NCI-H2029 (cell line): ENCODE results near the gene TSTD2.
A peak's percentile ranks its signal among the peaks of the same experiment; 100 is the strongest.
"Not testable (repeated sequence)": the region's sequence is repeated elsewhere in the genome, so short reads cannot be mapped to it uniquely, and the experiment has no call there.

Source experiments
- DNase-seq: peaks from one replicate; lab custom pipeline; 2025; lab: John Stamatoyannopoulos, UW

Gene TSTD2

GRCh38 chr9:97586909-97587308 lies 46.3 kb downstream of the TSTD2 start:
- not testable (repeated sequence) for DNase-seq

GRCh38 chr9:97584778-97585177 lies 48.4 kb downstream of the TSTD2 start:
- DNase-seq: not testable (repeated sequence)

GRCh38 chr9:97581590-97581989 lies 51.6 kb downstream of the TSTD2 start:
- not testable (repeated sequence) for DNase-seq

GRCh38 chr9:97579914-97580313 lies 53.3 kb downstream of the TSTD2 start:
- DNase-seq: no peak

- no peak for DNase-seq
Observed at GRCh38 chr9:97578846-97579245, 54.3 kb downstream of the TSTD2 start.

- no peak for DNase-seq
Observed at GRCh38 chr9:97577051-97577450, 56.1 kb downstream of the TSTD2 start.

- DNase-seq: no peak
Observed at GRCh38 chr9:97575673-97576200, 57.4 kb downstream of the TSTD2 start.

GRCh38 chr9:97574921-97575672 lies 58.1 kb downstream of the TSTD2 start:
- not testable (repeated sequence) for DNase-seq

GRCh38 chr9:97574101-97574571 lies 59.0 kb downstream of the TSTD2 start:
- not testable (repeated sequence) for DNase-seq

- DNase-seq: no peak
Observed at GRCh38 chr9:97573482-97574073, 59.6 kb downstream of the TSTD2 start.

- DNase-seq: no peak
Observed at GRCh38 chr9:97572892-97573365, 60.2 kb downstream of the TSTD2 start.

GRCh38 chr9:97572196-97572891 lies 60.8 kb downstream of the TSTD2 start:
- no peak for DNase-seq

GRCh38 chr9:97571664-97572063 lies 61.5 kb downstream of the TSTD2 start:
- DNase-seq: no peak

- peak; percentile 16 for DNase-seq
Observed at GRCh38 chr9:97570899-97571298, 62.3 kb downstream of the TSTD2 start.

GRCh38 chr9:97568461-97569275 lies 64.5 kb downstream of the TSTD2 start:
- DNase-seq: no peak

GRCh38 chr9:97567894-97568202 lies 65.3 kb downstream of the TSTD2 start:
- no peak for DNase-seq

GRCh38 chr9:97567182-97567893 lies 65.8 kb downstream of the TSTD2 start:
- no peak for DNase-seq

GRCh38 chr9:97565262-97565661 lies 67.9 kb downstream of the TSTD2 start:
- DNase-seq: no peak

- peak; percentile 67 for DNase-seq
Observed at GRCh38 chr9:97564291-97565175, 68.6 kb downstream of the TSTD2 start.

- peak; percentile 38 for DNase-seq
Observed at GRCh38 chr9:97563458-97564135, 69.6 kb downstream of the TSTD2 start.
